Hepatocyte (in vitro differentiated cells): ENCODE results near the gene THAP7. TPM values are rescaled to one million over a fixed set of nuclear protein-coding genes. Genes with fewer than 3 reads are reported as not detected.

Source experiments
- DNase-seq: peaks from one replicate; pipeline ENCODE4 v3.0.0-alpha.2; 2016; ENCODE audit warnings: low spot score
- H2AFZ ChIP-seq: fragments of 200-600 bp; sonication (generic); 2 replicates; pipeline ENCODE4 v1.6.0; 2016; ENCODE audit warnings: antibody characterized with exemption, mild to moderate bottlenecking
- H3K27ac ChIP-seq: fragments of 200-600 bp; sonication (generic); 2 replicates; pipeline ENCODE4 v1.5.1; 2016; ENCODE audit warnings: mild to moderate bottlenecking
- H3K27me3 ChIP-seq: fragments of 200-600 bp; sonication (generic); 2 replicates; pipeline ENCODE4 v1.6.1; 2016
- H3K36me3 ChIP-seq: fragments of 200-600 bp; sonication (generic); replicated peaks from 2 replicates; pipeline ENCODE4 v1.5.1; 2016; ENCODE audit warnings: low read depth; ENCODE audit not compliant: insufficient read depth
- H3K4me1 ChIP-seq: fragments of 200-600 bp; sonication (generic); 2 replicates; pipeline ENCODE4 v1.5.1; 2016; ENCODE audit warnings: mild to moderate bottlenecking, moderate library complexity; ENCODE audit not compliant: insufficient read depth
- H3K4me2 ChIP-seq: fragments of 200-600 bp; sonication (generic); 2 replicates; pipeline ENCODE4 v1.6.0; 2016
- H3K4me3 ChIP-seq: fragments of 200-600 bp; sonication (generic); 2 replicates; pipeline ENCODE4 v1.5.1; 2016; ENCODE audit warnings: mild to moderate bottlenecking
- H3K79me2 ChIP-seq: fragments of 200-600 bp; sonication (generic); 2 replicates; pipeline ENCODE4 v1.6.0; 2017; ENCODE audit warnings: mild to moderate bottlenecking
- H3K9me2 ChIP-seq: fragments of 200-600 bp; sonication (generic); replicated peaks from 2 replicates; pipeline ENCODE4 v1.6.0; 2017; ENCODE audit warnings: mild to moderate bottlenecking; ENCODE audit not compliant: insufficient read depth
- H3K9me3 ChIP-seq: fragments of 200-600 bp; sonication (generic); 2 replicates; pipeline ENCODE4 v1.5.1; 2016; ENCODE audit warnings: low read depth, mild to moderate bottlenecking
- H4K20me1 ChIP-seq: fragments of 200-600 bp; sonication (generic); 2 replicates; pipeline ENCODE4 v1.6.0; 2016; ENCODE audit warnings: mild to moderate bottlenecking; ENCODE audit not compliant: insufficient read depth, poor library complexity, severe bottlenecking
- EZH2 ChIP-seq: fragments of 200-600 bp; sonication (generic); IDR thresholded peaks from 2 replicates; pipeline ENCODE4 v1.6.1; 2016; ENCODE audit warnings: antibody characterized with exemption, mild to moderate bottlenecking, borderline replicate concordance
- EZH2phosphoT487 ChIP-seq: fragments of 200-600 bp; sonication (generic); IDR thresholded peaks from one replicate; pipeline ENCODE4 v1.6.1; 2018; ENCODE audit warnings: antibody characterized with exemption, mild to moderate bottlenecking, low read depth, moderate library complexity; ENCODE audit not compliant: unreplicated experiment, severe bottlenecking
- WGBS: methylation state at CpG from one replicate; pipeline ENCODE4 v1.1.6; 2016; ENCODE audit warnings: low lambda C conversion rate; ENCODE audit errors: missing lambda C conversion rate; 5-methylcytosine and 5-hydroxymethylcytosine counted together
- polyA plus RNA-seq: library from polyadenylated mRNA; unstranded; fragments of >200 nt; fragmentation: Nextera tagmentation; extraction: Ambion mirVana; gene quantifications from 2 replicates; pipeline ENCODE4 v1.2.1, GENCODE V29; 2016
- total RNA-seq: library from RNA; depleted of rRNA; stranded (reverse); fragments of >200 nt; gene quantifications from 2 replicates; pipeline ENCODE4 v1.2.3, GENCODE V29; 2014
- TF ChIP-seq, protein P1 (sequence below): fragments of 200-600 bp; sonication (generic); IDR thresholded peaks from 2 replicates; pipeline ENCODE4 v1.5.1; 2016; ENCODE audit warnings: antibody characterized with exemption, mild to moderate bottlenecking; ENCODE audit not compliant: poor library complexity

THAP7 gene
- total and polyA plus RNA-seq, 2 experiments from 2014 or later = 26.2 to 41.2 TPM

DNA sequence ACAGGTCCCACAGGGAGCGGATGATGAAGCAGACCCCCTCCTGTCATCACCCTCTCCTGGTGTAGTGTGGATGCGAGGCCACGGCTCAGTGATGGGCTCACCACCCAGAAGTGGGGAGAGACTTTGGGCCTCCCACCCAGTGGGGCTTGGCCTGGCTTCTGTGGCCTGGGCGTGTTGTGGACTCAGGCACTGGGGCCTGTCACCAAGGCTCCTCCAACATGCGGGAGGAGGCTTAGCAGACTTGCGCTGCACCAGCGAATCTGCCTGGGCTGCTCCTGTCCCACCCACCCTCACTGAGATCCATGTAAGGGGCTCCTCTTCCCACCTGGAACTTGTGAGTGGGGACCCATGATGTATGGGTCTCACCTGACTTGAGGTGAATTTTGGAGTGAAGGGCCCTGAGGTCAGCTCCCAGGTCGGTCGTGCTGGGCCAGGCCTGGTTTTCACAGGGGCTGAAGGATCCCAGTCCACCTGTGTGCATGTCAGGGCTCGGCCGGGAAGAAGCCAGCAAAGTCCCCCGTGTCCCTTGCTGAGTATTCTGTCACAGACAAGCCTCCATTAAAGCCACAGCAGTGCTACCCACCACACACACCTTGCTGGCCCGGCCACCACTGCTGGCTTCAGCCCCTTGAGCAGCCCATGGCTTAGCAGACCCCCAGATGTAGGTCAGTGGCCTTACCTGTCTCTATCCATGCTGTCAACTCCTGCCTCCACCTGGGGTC lies 4.2 kb downstream of the THAP7 start:
- Histone ChIP-seq H3K79me2 (peaks cover 20% of the 10 kb centered on the region), H3K9me2 (no peaks in the 10 kb centered on the region), H3K4me1 (peaks cover 12% of the 10 kb centered on the region), H3K27ac (no peak overlapping the region), H3K4me2 (no peak overlapping the region), H3K9me3 (no peaks in the 10 kb centered on the region), H3K27me3 (no peaks in the 10 kb centered on the region), H4K20me1 (no peaks in the 10 kb centered on the region), H3K36me3 (no peaks in the 10 kb centered on the region), H2AFZ (no peak overlapping the region), H3K4me3 (no peak overlapping the region)
- TF ChIP-seq EZH2 = no peak
- TF ChIP-seq, protein P1, sequence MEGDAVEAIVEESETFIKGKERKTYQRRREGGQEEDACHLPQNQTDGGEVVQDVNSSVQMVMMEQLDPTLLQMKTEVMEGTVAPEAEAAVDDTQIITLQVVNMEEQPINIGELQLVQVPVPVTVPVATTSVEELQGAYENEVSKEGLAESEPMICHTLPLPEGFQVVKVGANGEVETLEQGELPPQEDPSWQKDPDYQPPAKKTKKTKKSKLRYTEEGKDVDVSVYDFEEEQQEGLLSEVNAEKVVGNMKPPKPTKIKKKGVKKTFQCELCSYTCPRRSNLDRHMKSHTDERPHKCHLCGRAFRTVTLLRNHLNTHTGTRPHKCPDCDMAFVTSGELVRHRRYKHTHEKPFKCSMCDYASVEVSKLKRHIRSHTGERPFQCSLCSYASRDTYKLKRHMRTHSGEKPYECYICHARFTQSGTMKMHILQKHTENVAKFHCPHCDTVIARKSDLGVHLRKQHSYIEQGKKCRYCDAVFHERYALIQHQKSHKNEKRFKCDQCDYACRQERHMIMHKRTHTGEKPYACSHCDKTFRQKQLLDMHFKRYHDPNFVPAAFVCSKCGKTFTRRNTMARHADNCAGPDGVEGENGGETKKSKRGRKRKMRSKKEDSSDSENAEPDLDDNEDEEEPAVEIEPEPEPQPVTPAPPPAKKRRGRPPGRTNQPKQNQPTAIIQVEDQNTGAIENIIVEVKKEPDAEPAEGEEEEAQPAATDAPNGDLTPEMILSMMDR = no peak
- no peak for TF ChIP-seq EZH2phosphoT487
- WGBS = 93% methylated on average over 13 of the region's 13 CpGs
- DNase-seq = no peak

DNA sequence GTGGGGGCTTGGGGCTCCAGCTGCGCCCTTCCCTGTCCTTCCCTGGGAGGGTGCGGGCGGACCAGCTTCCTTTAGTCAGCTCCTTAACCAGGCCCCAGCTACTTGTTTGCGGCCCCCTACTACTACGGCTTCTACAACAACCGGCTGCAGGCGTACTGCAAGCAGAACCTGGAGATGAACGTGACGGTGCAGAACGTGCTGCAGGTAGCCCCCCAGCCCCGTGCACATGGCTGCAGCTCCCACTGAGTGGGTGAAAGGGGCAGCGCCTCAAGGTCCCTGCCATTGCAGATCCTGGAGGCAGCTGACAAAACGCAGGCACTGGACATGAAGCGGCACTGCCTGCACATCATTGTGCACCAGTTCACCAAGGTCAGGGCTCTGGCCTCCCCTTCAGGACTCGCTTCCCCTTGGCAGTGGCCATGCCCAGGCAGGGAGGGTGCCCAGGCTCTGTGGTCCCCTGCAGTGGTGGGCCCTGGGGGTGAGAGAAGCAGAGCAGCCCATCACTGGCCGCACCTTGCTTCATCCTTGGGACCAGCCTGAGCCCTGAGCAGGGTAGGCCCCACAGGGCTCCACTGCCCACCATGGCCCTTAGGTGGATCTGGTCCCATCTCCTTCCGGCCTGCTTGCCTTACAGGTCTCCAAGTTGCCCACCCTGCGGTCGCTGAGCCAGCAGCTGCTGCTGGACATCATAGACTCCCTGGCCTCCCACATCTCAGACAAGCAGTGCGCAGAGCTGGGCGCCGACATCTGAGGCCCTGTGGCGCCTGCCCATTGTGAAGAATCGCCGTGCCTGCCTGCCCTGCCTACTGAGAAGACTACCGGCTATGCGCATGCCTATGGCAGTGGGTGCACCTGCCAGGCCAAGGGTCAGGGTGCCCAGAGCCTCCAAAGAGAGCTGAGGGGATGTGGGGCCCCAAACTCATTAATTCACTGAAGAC lies 5.1 kb downstream of the THAP7 start:
- Histone ChIP-seq H3K9me3 (no peaks in the 10 kb centered on the region), H2AFZ (no peak overlapping the region), H3K4me1 (peaks cover 11% of the 10 kb centered on the region), H3K9me2 (no peaks in the 10 kb centered on the region), H3K4me2 (no peak overlapping the region), H3K27ac (no peak overlapping the region), H3K36me3 (no peaks in the 10 kb centered on the region), H3K27me3 (no peaks in the 10 kb centered on the region), H3K4me3 (no peak overlapping the region), H4K20me1 (no peaks in the 10 kb centered on the region), H3K79me2 (peaks cover 20% of the 10 kb centered on the region)
- whole genome bisulfite sequencing = 94% methylated on average over 25 of the region's 27 CpGs
- no peak for DNase-seq
- TF ChIP-seq EZH2phosphoT487 = no peak
- TF ChIP-seq, protein P1 = no peak
- no peak for TF ChIP-seq EZH2

DNA sequence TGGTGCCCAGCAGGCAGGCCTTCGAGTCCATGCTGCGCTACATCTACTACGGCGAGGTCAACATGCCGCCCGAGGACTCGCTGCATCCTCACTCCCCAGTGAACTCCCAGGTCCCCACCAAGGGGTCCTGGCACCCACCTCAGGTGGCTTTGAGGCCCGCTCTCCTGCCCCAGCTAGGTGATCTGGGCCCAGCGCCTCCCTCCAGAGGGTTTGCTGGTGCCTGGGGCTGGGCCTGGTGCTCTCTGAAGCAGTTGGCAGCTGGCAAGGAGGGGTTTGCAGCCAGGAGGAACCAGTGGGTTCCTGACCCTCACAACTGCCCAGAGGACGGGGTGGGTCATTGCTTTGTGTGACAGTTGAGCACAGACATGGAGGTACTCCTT lies 5.9 kb downstream of the THAP7 start:
- no peaks in the 10 kb centered on the region for H3K9me3 ChIP-seq
- no peaks in the 10 kb centered on the region for H3K27me3 ChIP-seq
- H3K27ac ChIP-seq = no peak overlapping the region
- no peaks in the 10 kb centered on the region for H4K20me1 ChIP-seq
- H3K4me2 ChIP-seq = no peak overlapping the region
- no peak overlapping the region for H2AFZ ChIP-seq
- TF ChIP-seq EZH2 (no peak), EZH2phosphoT487 (no peak)
- TF ChIP-seq, protein P1 = no peak
- 96% methylated on average over 10 of the region's 10 CpGs for WGBS
- no peaks in the 10 kb centered on the region for H3K9me2 ChIP-seq
- peaks cover 16% of the 10 kb centered on the region for H3K79me2 ChIP-seq
- H3K4me3 ChIP-seq = no peak overlapping the region
- H3K36me3 ChIP-seq = no peaks in the 10 kb centered on the region
- H3K4me1 ChIP-seq = peaks cover 7% of the 10 kb centered on the region
- DNase-seq = no peak
